ENCODE results near the gene ZFP42.

DNA sequence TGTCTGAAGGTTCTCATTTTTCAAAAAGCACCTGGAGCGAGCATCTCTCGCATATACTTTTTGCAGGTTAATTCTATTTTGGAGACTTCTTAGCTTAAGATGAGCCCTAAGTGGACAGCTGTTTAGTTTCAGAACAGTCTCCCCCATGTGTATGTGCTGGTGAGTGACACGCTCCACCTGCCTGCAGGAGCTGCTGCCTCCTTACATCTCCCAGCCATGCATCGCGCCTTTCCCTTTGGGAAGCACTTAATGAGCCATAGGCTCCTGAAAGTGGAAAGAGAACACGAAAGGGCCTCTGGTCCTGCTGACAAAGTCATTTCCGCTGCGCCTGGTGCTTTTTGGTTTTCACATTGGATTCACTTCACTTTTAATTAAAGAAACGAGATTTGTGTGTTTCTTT, 57.7 kb downstream of the ZFP42 start:
- TF ChIP-seq CTCF (IDR thresholded peaks at IDR 0.05 in 4 of 5, conservative IDR thresholded peaks at IDR 0.05 in 1 of 5) (no peak), POLR2A (IDR thresholded peaks at IDR 0.05) (no peak)
